Measurements from ENCODE around the gene SYNDIG1L. TPM values are rescaled to one million over a fixed set of nuclear protein-coding genes. Genes with fewer than 3 reads are reported as not detected.
A peak's percentile ranks its signal among the peaks of the same experiment; 100 is the strongest.

Gene SYNDIG1L
- total RNA-seq, 1 experiment from 2014 or later = 1.4 TPM

GRCh38 chr14:74380172-74380571 lies 45.8 kb downstream of the SYNDIG1L start:
- Mint-ChIP-seq H3K27ac (no peak overlapping the region), H3K4me1 (no peaks in the 10 kb centered on the region), H3K4me3 (no peak overlapping the region), H3K36me3 (no peaks in the 10 kb centered on the region), H3K9me3 (peaks cover 12% of the 10 kb centered on the region), H3K27me3 (ENCODE audit: low read depth) (no peaks in the 10 kb centered on the region)
- POLR2A ChIA-PET = no interaction called here
- ATAC-seq = no peak
- CTCF ChIA-PET = interaction anchor here (0.7 kb wide), 1 partner anchor 78 kb away, joined by 4 read pairs; no protein-coding TSS in a partner anchor
- TF ChIP-seq JUN (CRISPR knock-in tag; IDR thresholded peaks at IDR 0.05) (no peak), NR3C1 (CRISPR knock-in tag; conservative IDR thresholded peaks at IDR 0.05; ENCODE audit: low read depth) (no peak), ESRRA (CRISPR knock-in tag; IDR thresholded peaks at IDR 0.05; ENCODE audit: borderline replicate concordance) (no peak), ATF1 (CRISPR knock-in tag; IDR thresholded peaks at IDR 0.05) (no peak), ZNF219 (CRISPR knock-in tag; IDR thresholded peaks at IDR 0.05; ENCODE audit: borderline replicate concordance) (no peak), ZSCAN18 (CRISPR knock-in tag; IDR thresholded peaks at IDR 0.05) (no peak), IRF2 (CRISPR knock-in tag; IDR thresholded peaks at IDR 0.05; ENCODE audit: borderline replicate concordance, low read depth) (no peak), ATF2 (CRISPR knock-in tag; IDR thresholded peaks at IDR 0.05; ENCODE audit: borderline replicate concordance, low read depth) (no peak), RORB (CRISPR knock-in tag; IDR thresholded peaks at IDR 0.05) (no peak), GTF2I (CRISPR knock-in tag; conservative IDR thresholded peaks at IDR 0.05) (no peak), ZNF232 (CRISPR knock-in tag; IDR thresholded peaks at IDR 0.05) (no peak)
- no peak for DNase-seq (ENCODE audit: low spot score)

GRCh38 chr14:74377976-74378690 lies 47.9 kb downstream of the SYNDIG1L start:
- Mint-ChIP-seq H3K27ac (no peak overlapping the region), H3K9me3 (peaks cover 12% of the 10 kb centered on the region), H3K36me3 (no peaks in the 10 kb centered on the region), H3K4me1 (no peaks in the 10 kb centered on the region), H3K4me3 (no peak overlapping the region), H3K27me3 (ENCODE audit: low read depth) (no peaks in the 10 kb centered on the region)
- POLR2A ChIA-PET = no interaction called here
- DNase-seq (ENCODE audit: low spot score) (no peak), ATAC-seq (no peak)
- CTCF ChIA-PET = no interaction called here
- TF ChIP-seq ESRRA (CRISPR knock-in tag; IDR thresholded peaks at IDR 0.05; ENCODE audit: borderline replicate concordance) = no peak

- peaks cover 16% of the 10 kb centered on the region for H3K4me1 Mint-ChIP-seq
- TF ChIP-seq AR (CRISPR knock-in tag; IDR thresholded peaks at IDR 0.05) = no peak
- TF ChIP-seq HMGXB4 (CRISPR knock-in tag; IDR thresholded peaks at IDR 0.05) = no peak
- TF ChIP-seq RORB (CRISPR knock-in tag; IDR thresholded peaks at IDR 0.05) = no peak
- no peak for TF ChIP-seq ZNF232 (CRISPR knock-in tag; IDR thresholded peaks at IDR 0.05)
- TF ChIP-seq FOXP4 (CRISPR knock-in tag; IDR thresholded peaks at IDR 0.05) = no peak
- no peak for TF ChIP-seq ZNF425 (CRISPR knock-in tag; conservative IDR thresholded peaks at IDR 0.05)
- no peak for TF ChIP-seq FOXJ3 (CRISPR knock-in tag; IDR thresholded peaks at IDR 0.05; ENCODE audit: borderline replicate concordance)
- TF ChIP-seq ZNF317 (CRISPR knock-in tag; IDR thresholded peaks at IDR 0.05; ENCODE audit: borderline replicate concordance, low read depth) = no peak
- H3K9me3 Mint-ChIP-seq = no peaks in the 10 kb centered on the region
- no peaks in the 10 kb centered on the region for H3K27me3 Mint-ChIP-seq (ENCODE audit: low read depth)
- H3K27ac Mint-ChIP-seq = peak overlapping the region; percentile 51
- no peak for ATAC-seq
- ChIA-PET CTCF (interaction anchor here (2.1 kb wide), 1 partner anchor 32 kb away, joined by 6 read pairs; no protein-coding TSS in a partner anchor), POLR2A (no interaction called here)
- H3K36me3 Mint-ChIP-seq = peaks cover 4% of the 10 kb centered on the region
- no peak overlapping the region for H3K4me3 Mint-ChIP-seq
- no peak for DNase-seq (ENCODE audit: low spot score)
Observed at GRCh38 chr14:74368441-74368840, 57.6 kb downstream of the SYNDIG1L start.
